SK-N-SH (cell line): ENCODE data around the gene HIF3A. TPM values are rescaled to one million over a fixed set of nuclear protein-coding genes. Genes with fewer than 3 reads are reported as not detected.

Experiments used
- CHD2 ChIP-seq: fragments of 150-350 bp; IDR thresholded peaks from 2 replicates; pipeline ENCODE4 v1.6.1; 2018; ENCODE audit warnings: low read length; ENCODE audit not compliant: partially characterized antibody
- ELF1 ChIP-seq: IDR thresholded peaks from 2 replicates; pipeline ENCODE4 v1.4.0; 2012
- EP300 ChIP-seq, 2 experiments: IDR thresholded peaks; 2 replicates each; pipeline versions ENCODE4 v1.4.0 to v1.6.1; 2012; ENCODE audit warnings: borderline replicate concordance in 1 of 2, low read depth in 1 of 2, low read length in 1 of 2
- EZH2phosphoT487 ChIP-seq: fragments of 200-600 bp; sonication (generic); IDR thresholded peaks from 2 replicates; pipeline ENCODE4 v1.6.1; 2017; ENCODE audit warnings: low read depth, mixed run types, mild to moderate bottlenecking, antibody characterized with exemption, moderate library complexity, borderline replicate concordance
- FOSL2 ChIP-seq: IDR thresholded peaks from 2 replicates; pipeline ENCODE4 v1.4.0; 2012; ENCODE audit warnings: low read depth, mild to moderate bottlenecking, moderate library complexity, borderline replicate concordance
- FOXJ3 ChIP-seq: sonication (generic); formaldehyde crosslinking; IDR thresholded peaks from 2 replicates; pipeline ENCODE4 v1.5.1; 2020; ENCODE audit warnings: mild to moderate bottlenecking, missing genetic modification reagents
- GABPA ChIP-seq: IDR thresholded peaks from 2 replicates; pipeline ENCODE4 v1.4.0; 2012; ENCODE audit warnings: low read depth, mild to moderate bottlenecking
- GATA2 ChIP-seq: sonication (generic); formaldehyde crosslinking; IDR thresholded peaks from 2 replicates; pipeline ENCODE4 v1.5.0; 2020; ENCODE audit warnings: mild to moderate bottlenecking, missing genetic modification reagents
- IRF3 ChIP-seq: fragments of 150-350 bp; IDR thresholded peaks from 2 replicates; pipeline ENCODE4 v1.6.1; 2016; ENCODE audit warnings: mild to moderate bottlenecking, low read depth, low read length
- JUND ChIP-seq: IDR thresholded peaks from 2 replicates; pipeline ENCODE4 v1.4.0; 2012
- MXI1 ChIP-seq: IDR thresholded peaks from 2 replicates; pipeline ENCODE4 v1.6.1; 2012; ENCODE audit warnings: mild to moderate bottlenecking, low read depth, low read length, improper control_type of control experiment
- NFIC ChIP-seq: IDR thresholded peaks from 2 replicates; pipeline ENCODE4 v1.4.0; 2012; ENCODE audit warnings: borderline replicate concordance
- NRF1 ChIP-seq: IDR thresholded peaks from 2 replicates; pipeline ENCODE4 v1.6.1; 2012; ENCODE audit warnings: low read depth, mild to moderate bottlenecking, low read length
- PBX3 ChIP-seq: IDR thresholded peaks from 2 replicates; pipeline ENCODE4; 2012
- POLR2AphosphoS5 ChIP-seq: IDR thresholded peaks from 2 replicates; pipeline ENCODE4 v1.6.1; 2012; ENCODE audit warnings: low read depth, low read length
- RAD21 ChIP-seq: IDR thresholded peaks from 2 replicates; pipeline ENCODE4 v1.6.1; 2012; ENCODE audit warnings: mild to moderate bottlenecking, low read length
- RCOR1 ChIP-seq: fragments of 150-350 bp; IDR thresholded peaks from 2 replicates; pipeline ENCODE4 v1.6.1; 2017; ENCODE audit warnings: antibody characterized with exemption, low read length
- RFX5 ChIP-seq: IDR thresholded peaks from 2 replicates; pipeline ENCODE4 v1.6.1; 2012; ENCODE audit warnings: mild to moderate bottlenecking, improper control_type of control experiment, low read length
- RXRA ChIP-seq: IDR thresholded peaks from 2 replicates; pipeline ENCODE4 v1.4.0; 2012; ENCODE audit warnings: low read depth, mild to moderate bottlenecking, borderline replicate concordance
- SIN3A ChIP-seq: IDR thresholded peaks from 2 replicates; pipeline ENCODE4 v1.6.1; 2012; ENCODE audit warnings: low read depth, mild to moderate bottlenecking, low read length, moderate library complexity, borderline replicate concordance
- SMC3 ChIP-seq: IDR thresholded peaks from 2 replicates; pipeline ENCODE4 v1.6.1; 2012; ENCODE audit warnings: low read depth, low read length, improper control_type of control experiment
- TAF1 ChIP-seq: IDR thresholded peaks from 2 replicates; pipeline ENCODE4 v1.6.1; 2012; ENCODE audit warnings: low read depth, mild to moderate bottlenecking, low read length, moderate library complexity, borderline replicate concordance
- TCF12 ChIP-seq: IDR thresholded peaks from 2 replicates; pipeline ENCODE4 v1.4.0; 2012
- YY1 ChIP-seq: IDR thresholded peaks from 2 replicates; pipeline ENCODE4 v1.4.0; 2012; ENCODE audit warnings: low read depth, mild to moderate bottlenecking
- polyA plus RNA-seq, 3 experiments: library from polyadenylated mRNA; depleted of rRNA; stranded (reverse); fragments of >200 nt; gene quantifications; 2 replicates each; pipeline ENCODE4 v1.2.3, GENCODE V29; 2012
- TF ChIP-seq, protein P1 (sequence below): IDR thresholded peaks from 2 replicates; pipeline ENCODE4 v1.4.0; 2012; ENCODE audit warnings: low read depth, borderline replicate concordance
- TF ChIP-seq, protein P2 (sequence below): IDR thresholded peaks from 2 replicates; pipeline ENCODE4 v1.4.0; 2012; ENCODE audit warnings: low read depth, borderline replicate concordance
- TF ChIP-seq, protein P3 (sequence below): IDR thresholded peaks from 2 replicates; pipeline ENCODE4 v1.4.0; 2012; ENCODE audit warnings: low read depth

HIF3A gene
- polyA plus RNA-seq, 1 of the 3 experiments (the other 2 are of a cell fraction): 0.92 TPM

DNA sequence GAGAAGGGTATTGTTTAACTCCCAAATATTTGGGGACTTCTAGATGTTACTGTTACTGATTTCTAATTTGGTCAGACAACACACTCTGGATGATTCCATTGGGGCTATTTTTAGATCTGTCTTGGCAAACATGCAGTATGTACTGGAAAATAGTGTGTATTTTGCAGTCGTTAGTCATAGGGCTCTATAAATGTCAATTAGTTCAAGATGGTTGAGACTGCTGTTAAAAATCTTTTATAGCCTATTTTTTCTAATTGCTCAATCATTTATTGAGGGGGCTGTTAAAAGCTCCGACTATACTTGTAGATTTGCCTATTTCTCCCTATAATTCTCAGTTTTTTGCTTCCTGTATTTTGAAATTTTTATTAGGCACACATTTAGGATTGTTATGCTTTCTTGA lies 81.4 kb downstream of the HIF3A start (continued):
- TF ChIP-seq, protein P1, sequence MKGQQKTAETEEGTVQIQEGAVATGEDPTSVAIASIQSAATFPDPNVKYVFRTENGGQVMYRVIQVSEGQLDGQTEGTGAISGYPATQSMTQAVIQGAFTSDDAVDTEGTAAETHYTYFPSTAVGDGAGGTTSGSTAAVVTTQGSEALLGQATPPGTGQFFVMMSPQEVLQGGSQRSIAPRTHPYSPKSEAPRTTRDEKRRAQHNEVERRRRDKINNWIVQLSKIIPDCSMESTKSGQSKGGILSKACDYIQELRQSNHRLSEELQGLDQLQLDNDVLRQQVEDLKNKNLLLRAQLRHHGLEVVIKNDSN: no peak
- TF ChIP-seq POLR2AphosphoS5 (no peak), TAF1 (no peak), SMC3 (no peak), RAD21 (no peak), GABPA (no peak), FOSL2 (peak; percentile 51; the same call in 1 of the 2 replicates), IRF3 (no peak), RFX5 (no peak), CHD2 (no peak), NRF1 (no peak), MXI1 (no peak), EP300 (IDR thresholded peaks at IDR 0.05; ENCODE audit: borderline replicate concordance in 1 of 2, low read depth in 1 of 2, low read length in 1 of 2) (0 out of 4 replicates have a peak, but pooled peaks of 1 of the 2 experiments have one; percentile 23), FOXJ3 (CRISPR knock-in tag) (no peak), ELF1 (no peak), GATA2 (no peak), PBX3 (peak; percentile 23; the same call in 1 of the 2 replicates), TCF12 (peak; percentile 72), YY1 (no peak), RXRA (no peak), SIN3A (no peak), JUND (0 out of 2 replicates have a peak, but pooled peaks have one; percentile 19), NFIC (peak; percentile 61; the same call in 1 of the 2 replicates), RCOR1 (no peak), EZH2phosphoT487 (no peak)
- TF ChIP-seq, protein P2, sequence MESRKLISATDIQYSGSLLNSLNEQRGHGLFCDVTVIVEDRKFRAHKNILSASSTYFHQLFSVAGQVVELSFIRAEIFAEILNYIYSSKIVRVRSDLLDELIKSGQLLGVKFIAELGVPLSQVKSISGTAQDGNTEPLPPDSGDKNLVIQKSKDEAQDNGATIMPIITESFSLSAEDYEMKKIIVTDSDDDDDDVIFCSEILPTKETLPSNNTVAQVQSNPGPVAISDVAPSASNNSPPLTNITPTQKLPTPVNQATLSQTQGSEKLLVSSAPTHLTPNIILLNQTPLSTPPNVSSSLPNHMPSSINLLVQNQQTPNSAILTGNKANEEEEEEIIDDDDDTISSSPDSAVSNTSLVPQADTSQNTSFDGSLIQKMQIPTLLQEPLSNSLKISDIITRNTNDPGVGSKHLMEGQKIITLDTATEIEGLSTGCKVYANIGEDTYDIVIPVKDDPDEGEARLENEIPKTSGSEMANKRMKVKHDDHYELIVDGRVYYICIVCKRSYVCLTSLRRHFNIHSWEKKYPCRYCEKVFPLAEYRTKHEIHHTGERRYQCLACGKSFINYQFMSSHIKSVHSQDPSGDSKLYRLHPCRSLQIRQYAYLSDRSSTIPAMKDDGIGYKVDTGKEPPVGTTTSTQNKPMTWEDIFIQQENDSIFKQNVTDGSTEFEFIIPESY: no peak
- TF ChIP-seq, protein P3, sequence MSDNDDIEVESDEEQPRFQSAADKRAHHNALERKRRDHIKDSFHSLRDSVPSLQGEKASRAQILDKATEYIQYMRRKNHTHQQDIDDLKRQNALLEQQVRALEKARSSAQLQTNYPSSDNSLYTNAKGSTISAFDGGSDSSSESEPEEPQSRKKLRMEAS: no peak
